ENCODE measurements around the gene C16orf86.

The C16orf86 gene

GRCh38 chr16:67666032-67666551, 522 bp upstream of the C16orf86 start:
- H4K8ac ChIP-seq (ENCODE audit: low read depth, low read length): peak overlapping the region; percentile 3
- no peak overlapping the region for H2BK12ac ChIP-seq (ENCODE audit: low read length)
- peaks cover 5% of the 10 kb centered on the region for H3K79me1 ChIP-seq (ENCODE audit: low read length)
- peak overlapping the region; percentile 79 for H3K4me3 ChIP-seq (ENCODE audit: low read depth, low read length)
- peak overlapping the region; percentile 6 for H4K12ac ChIP-seq (ENCODE audit: low read depth, low read length)
- no peak overlapping the region for H3K9ac ChIP-seq (ENCODE audit: low read length)
- peaks cover 4% of the 10 kb centered on the region in 2 experiments for H3K36me3 ChIP-seq (ENCODE audit: control insufficient read depth in 1 of 2, insufficient read depth in 2 of 2, low read length in 2 of 2)
- peaks cover 11 to 14% of the 10 kb centered on the region in 2 experiments for H3K4me1 ChIP-seq (ENCODE audit: control insufficient read depth in 1 of 2, insufficient read depth in 2 of 2, low read length in 2 of 2)
- H3K4me2 ChIP-seq (ENCODE audit: low read length): peak overlapping the region; percentile 78
- no peak overlapping the region for H2BK5ac ChIP-seq (ENCODE audit: low read depth, low read length, poor library complexity)
- WGBS (ENCODE audit: extremely low coverage, insufficient coverage, insufficient read length): no CpG with 5 or more reads among the region's 46 CpGs
- no peak overlapping the region for H3K23ac ChIP-seq (ENCODE audit: low read length)
- H2AFZ ChIP-seq (ENCODE audit: insufficient read depth, low read length, poor library complexity): no peak overlapping the region
- no peak overlapping the region for H3K4ac ChIP-seq (ENCODE audit: low read depth, low read length)
- H4K91ac ChIP-seq (ENCODE audit: low read depth, low read length): no peak overlapping the region
- H3K18ac ChIP-seq (ENCODE audit: low read length): no peak overlapping the region
- H3K27me3 ChIP-seq (ENCODE audit: insufficient read depth, low read length): no peaks in the 10 kb centered on the region
- H3K9me3 ChIP-seq (ENCODE audit: insufficient read depth, low read depth, low read length): no peaks in the 10 kb centered on the region
- H3K14ac ChIP-seq (ENCODE audit: low read length): peak overlapping the region; percentile 13
- no peak overlapping the region for H2BK120ac ChIP-seq (ENCODE audit: insufficient read depth, low read length, poor library complexity)
- peaks cover 3% of the 10 kb centered on the region for H3K79me2 ChIP-seq (ENCODE audit: control insufficient read depth, insufficient read depth, low read length, poor library complexity)
- H3K27ac ChIP-seq (ENCODE audit: low read depth, low read length): no peak overlapping the region
- H2AK5ac ChIP-seq (ENCODE audit: low read length): no peak overlapping the region
- DNase-seq: no peak

GRCh38 chr16:67667453-67667816, 821 bp downstream of the C16orf86 start:
- Histone ChIP-seq H3K4me3 (ENCODE audit: low read depth, low read length) (no peak overlapping the region), H2BK5ac (ENCODE audit: low read depth, low read length, poor library complexity) (no peak overlapping the region), H3K79me2 (ENCODE audit: control insufficient read depth, insufficient read depth, low read length, poor library complexity) (peaks cover 3% of the 10 kb centered on the region), H3K9ac (ENCODE audit: low read length) (no peak overlapping the region), H4K91ac (ENCODE audit: low read depth, low read length) (no peak overlapping the region), H2AFZ (ENCODE audit: insufficient read depth, low read length, poor library complexity) (no peak overlapping the region), H3K4me1 (ENCODE audit: control insufficient read depth in 1 of 2, insufficient read depth in 2 of 2, low read length in 2 of 2) (peaks cover 11% of the 10 kb centered on the region in 2 experiments), H3K14ac (ENCODE audit: low read length) (no peak overlapping the region), H3K27ac (ENCODE audit: low read depth, low read length) (no peak overlapping the region), H3K36me3 (ENCODE audit: control insufficient read depth in 1 of 2, insufficient read depth in 2 of 2, low read length in 2 of 2) (peaks cover 2 to 4% of the 10 kb centered on the region in 2 experiments), H2AK5ac (ENCODE audit: low read length) (no peak overlapping the region), H3K4ac (ENCODE audit: low read depth, low read length) (no peak overlapping the region), H2BK120ac (ENCODE audit: insufficient read depth, low read length, poor library complexity) (no peak overlapping the region), H3K79me1 (ENCODE audit: low read length) (peaks cover 5% of the 10 kb centered on the region), H2BK12ac (ENCODE audit: low read length) (no peak overlapping the region), H3K23ac (ENCODE audit: low read length) (no peak overlapping the region), H4K8ac (ENCODE audit: low read depth, low read length) (peak overlapping the region; percentile 93), H3K27me3 (ENCODE audit: insufficient read depth, low read length) (no peaks in the 10 kb centered on the region), H3K9me3 (ENCODE audit: insufficient read depth, low read depth, low read length) (no peaks in the 10 kb centered on the region), H4K12ac (ENCODE audit: low read depth, low read length) (no peak overlapping the region), H3K18ac (ENCODE audit: low read length) (no peak overlapping the region), H3K4me2 (ENCODE audit: low read length) (peak overlapping the region; percentile 78)
- WGBS (ENCODE audit: extremely low coverage, insufficient coverage, insufficient read length): no CpG with 5 or more reads among the region's 10 CpGs
- DNase-seq: no peak

GRCh38 chr16:67667817-67668494, 1.3 kb downstream of the C16orf86 start:
- Histone ChIP-seq H3K79me2 (ENCODE audit: control insufficient read depth, insufficient read depth, low read length, poor library complexity) (peaks cover 3% of the 10 kb centered on the region), H3K4me1 (ENCODE audit: control insufficient read depth in 1 of 2, insufficient read depth in 2 of 2, low read length in 2 of 2) (peaks cover 11% of the 10 kb centered on the region in 2 experiments), H4K12ac (ENCODE audit: low read depth, low read length) (no peak overlapping the region), H3K4me3 (ENCODE audit: low read depth, low read length) (no peak overlapping the region), H2BK12ac (ENCODE audit: low read length) (no peak overlapping the region), H3K27ac (ENCODE audit: low read depth, low read length) (no peak overlapping the region), H4K8ac (ENCODE audit: low read depth, low read length) (no peak overlapping the region), H3K9ac (ENCODE audit: low read length) (no peak overlapping the region), H4K91ac (ENCODE audit: low read depth, low read length) (no peak overlapping the region), H2AFZ (ENCODE audit: insufficient read depth, low read length, poor library complexity) (no peak overlapping the region), H3K4ac (ENCODE audit: low read depth, low read length) (no peak overlapping the region), H2AK5ac (ENCODE audit: low read length) (no peak overlapping the region), H3K14ac (ENCODE audit: low read length) (no peak overlapping the region), H2BK120ac (ENCODE audit: insufficient read depth, low read length, poor library complexity) (no peak overlapping the region), H3K4me2 (ENCODE audit: low read length) (no peak overlapping the region), H3K9me3 (ENCODE audit: insufficient read depth, low read depth, low read length) (no peaks in the 10 kb centered on the region), H3K27me3 (ENCODE audit: insufficient read depth, low read length) (no peaks in the 10 kb centered on the region), H3K79me1 (ENCODE audit: low read length) (peaks cover 5% of the 10 kb centered on the region), H3K23ac (ENCODE audit: low read length) (no peak overlapping the region), H2BK5ac (ENCODE audit: low read depth, low read length, poor library complexity) (no peak overlapping the region), H3K36me3 (ENCODE audit: control insufficient read depth in 1 of 2, insufficient read depth in 2 of 2, low read length in 2 of 2) (peaks cover 0 to 3% of the 10 kb centered on the region in 2 experiments), H3K18ac (ENCODE audit: low read length) (no peak overlapping the region)
- peak; percentile 97 for DNase-seq
- WGBS (ENCODE audit: extremely low coverage, insufficient coverage, insufficient read length): no CpG with 5 or more reads among the region's 18 CpGs

- peaks cover 5% of the 10 kb centered on the region for H3K79me1 ChIP-seq (ENCODE audit: low read length)
- no peak overlapping the region for H3K4me3 ChIP-seq (ENCODE audit: low read depth, low read length)
- no peaks in the 10 kb centered on the region for H3K27me3 ChIP-seq (ENCODE audit: insufficient read depth, low read length)
- H2BK120ac ChIP-seq (ENCODE audit: insufficient read depth, low read length, poor library complexity): no peak overlapping the region
- H3K4me1 ChIP-seq (ENCODE audit: control insufficient read depth in 1 of 2, insufficient read depth in 2 of 2, low read length in 2 of 2): peaks cover 11% of the 10 kb centered on the region in 2 experiments
- no peak for DNase-seq
- no peaks in the 10 kb centered on the region for H3K36me3 ChIP-seq (ENCODE audit: control insufficient read depth in 1 of 2, insufficient read depth in 2 of 2, low read length in 2 of 2)
- H2BK5ac ChIP-seq (ENCODE audit: low read depth, low read length, poor library complexity): no peak overlapping the region
- no peak overlapping the region for H3K23ac ChIP-seq (ENCODE audit: low read length)
- H3K14ac ChIP-seq (ENCODE audit: low read length): no peak overlapping the region
- H3K4ac ChIP-seq (ENCODE audit: low read depth, low read length): no peak overlapping the region
- H4K12ac ChIP-seq (ENCODE audit: low read depth, low read length): no peak overlapping the region
- H4K8ac ChIP-seq (ENCODE audit: low read depth, low read length): no peak overlapping the region
- H4K91ac ChIP-seq (ENCODE audit: low read depth, low read length): no peak overlapping the region
- no peak overlapping the region for H3K9ac ChIP-seq (ENCODE audit: low read length)
- H3K4me2 ChIP-seq (ENCODE audit: low read length): no peak overlapping the region
- H3K18ac ChIP-seq (ENCODE audit: low read length): no peak overlapping the region
- no peak overlapping the region for H2AFZ ChIP-seq (ENCODE audit: insufficient read depth, low read length, poor library complexity)
- no peak overlapping the region for H3K27ac ChIP-seq (ENCODE audit: low read depth, low read length)
- peaks cover 3% of the 10 kb centered on the region for H3K79me2 ChIP-seq (ENCODE audit: control insufficient read depth, insufficient read depth, low read length, poor library complexity)
- no CpG with 5 or more reads among the region's 6 CpGs for WGBS (ENCODE audit: extremely low coverage, insufficient coverage, insufficient read length)
- H2BK12ac ChIP-seq (ENCODE audit: low read length): no peak overlapping the region
- H2AK5ac ChIP-seq (ENCODE audit: low read length): no peak overlapping the region
- no peaks in the 10 kb centered on the region for H3K9me3 ChIP-seq (ENCODE audit: insufficient read depth, low read depth, low read length)
Measured at GRCh38 chr16:67668495-67669157, 2.0 kb downstream of the C16orf86 start.
